HepG2 (cell line): Measurements from ENCODE around the gene CMIP. TPM values are rescaled to one million over a fixed set of nuclear protein-coding genes. Genes with fewer than 3 reads are reported as not detected.

Source experiments
- BORCS8-MEF2B ChIP-seq: sonication (generic); formaldehyde crosslinking; IDR thresholded peaks from 2 replicates; pipeline ENCODE4 v1.8.0; 2022; ENCODE audit warnings: mild to moderate bottlenecking, missing genetic modification reagents
- FOXK1 ChIP-seq: sonication (generic); formaldehyde crosslinking; IDR thresholded peaks from 2 replicates; pipeline ENCODE4 v1.4.0; 2020; ENCODE audit warnings: low read depth, missing genetic modification reagents, borderline replicate concordance
- GABPA ChIP-seq, 2 experiments: IDR thresholded peaks; 2 replicates each; pipeline ENCODE4 v1.6.1; 2011 to 2016; ENCODE audit warnings: low read depth in 2 of 2, low read length in 1 of 2, missing biosample characterization in 1 of 2, missing genetic modification characterization in 1 of 2
- HNF4A ChIP-seq: sonication (generic); formaldehyde crosslinking; IDR thresholded peaks from 2 replicates; pipeline ENCODE4 v1.4.0; 2020; ENCODE audit warnings: missing genetic modification reagents
- ISL2 ChIP-seq: sonication (generic); formaldehyde crosslinking; IDR thresholded peaks from 2 replicates; pipeline ENCODE4 v1.5.0; 2020; ENCODE audit warnings: missing genetic modification reagents
- MED1 ChIP-seq: sonication (generic); formaldehyde crosslinking; IDR thresholded peaks from 2 replicates; pipeline ENCODE4 v1.4.0; 2020; ENCODE audit warnings: missing genetic modification reagents
- MTA1 ChIP-seq: sonication (generic); formaldehyde crosslinking; IDR thresholded peaks from 2 replicates; pipeline ENCODE4 v1.4.0; 2020; ENCODE audit warnings: missing genetic modification reagents, mild to moderate bottlenecking, borderline replicate concordance
- MXI1 ChIP-seq: IDR thresholded peaks from 3 replicates; pipeline ENCODE4 v1.6.1; 2012; ENCODE audit warnings: low read depth, low read length, inconsistent platforms, borderline replicate concordance
- RXRB ChIP-seq: IDR thresholded peaks from 2 replicates; pipeline ENCODE4 v1.6.1; 2016; ENCODE audit warnings: borderline replicate concordance, missing genetic modification reagents, missing compliant biosample characterization
- SAFB2 ChIP-seq: sonication (generic); formaldehyde crosslinking; IDR thresholded peaks from 2 replicates; pipeline ENCODE4 v1.5.1; 2020; ENCODE audit warnings: missing genetic modification reagents, low read depth, mild to moderate bottlenecking, borderline replicate concordance
- SIX4 ChIP-seq: sonication (generic); formaldehyde crosslinking; IDR thresholded peaks from 2 replicates; pipeline ENCODE4 v1.4.0; 2020; ENCODE audit warnings: missing genetic modification reagents
- YEATS4 ChIP-seq: sonication (generic); formaldehyde crosslinking; IDR thresholded peaks from 2 replicates; pipeline ENCODE4 v1.4.0; 2020; ENCODE audit warnings: missing genetic modification reagents, borderline replicate concordance
- ZBTB1 ChIP-seq: sonication (generic); formaldehyde crosslinking; IDR thresholded peaks from 2 replicates; pipeline ENCODE4 v1.4.0; 2020; ENCODE audit warnings: missing genetic modification reagents, borderline replicate concordance
- ZC3H4 ChIP-seq: sonication (generic); formaldehyde crosslinking; IDR thresholded peaks from 2 replicates; pipeline ENCODE4 v1.4.0; 2020; ENCODE audit warnings: missing genetic modification reagents, borderline replicate concordance
- ZEB1 ChIP-seq: IDR thresholded peaks from 2 replicates; pipeline ENCODE4 v1.6.1; 2012; ENCODE audit warnings: mild to moderate bottlenecking, low read depth, inconsistent platforms; ENCODE audit not compliant: insufficient replicate concordance
- ZNF10 ChIP-seq: sonication (generic); formaldehyde crosslinking; IDR thresholded peaks from 2 replicates; pipeline ENCODE4 v1.4.0; 2020; ENCODE audit warnings: mild to moderate bottlenecking, low read depth, missing genetic modification reagents, borderline replicate concordance
- ZNF17 ChIP-seq: sonication (generic); formaldehyde crosslinking; IDR thresholded peaks from 2 replicates; pipeline ENCODE4 v1.5.0; 2020; ENCODE audit warnings: mild to moderate bottlenecking, missing genetic modification reagents
- ZNF224 ChIP-seq: sonication (generic); formaldehyde crosslinking; IDR thresholded peaks from 2 replicates; pipeline ENCODE4 v1.5.0; 2020; ENCODE audit warnings: mild to moderate bottlenecking, missing genetic modification reagents
- ZNF572 ChIP-seq: sonication (generic); formaldehyde crosslinking; IDR thresholded peaks from 2 replicates; pipeline ENCODE4 v1.5.1; 2020; ENCODE audit warnings: mild to moderate bottlenecking, missing genetic modification reagents
- ZNF660 ChIP-seq: sonication (generic); formaldehyde crosslinking; IDR thresholded peaks from 2 replicates; pipeline ENCODE4 v1.5.1; 2020; ENCODE audit warnings: mild to moderate bottlenecking, low read depth, missing genetic modification reagents, borderline replicate concordance
- ZNF691 ChIP-seq: sonication (generic); formaldehyde crosslinking; IDR thresholded peaks from 2 replicates; pipeline ENCODE4 v1.4.0; 2020; ENCODE audit warnings: missing genetic modification reagents, low read depth, mild to moderate bottlenecking, borderline replicate concordance
- ZNF737 ChIP-seq: sonication (generic); formaldehyde crosslinking; IDR thresholded peaks from 2 replicates; pipeline ENCODE4 v1.5.0; 2020; ENCODE audit warnings: missing genetic modification reagents, mild to moderate bottlenecking, borderline replicate concordance
- polyA plus RNA-seq, 8 experiments: library from polyadenylated mRNA; depleted of rRNA in 3 of 8; stranded (reverse) in 7 of 8; unstranded in 1 of 8; fragments of >200 nt; fragmentation: Illumina TruSeq in 4 of 8; extraction: Trizol in 4 of 8; gene quantifications; 2 replicates each; pipeline versions ENCODE4 v1.2.1 to v1.2.3, GENCODE V29; 2011 to 2016; ENCODE audit warnings: low read depth in 4 of 8, missing spikeins in 1 of 8, mixed read lengths in 1 of 8; ENCODE audit not compliant: insufficient read depth in 1 of 8
- total RNA-seq, 5 experiments: library from RNA; depleted of rRNA; stranded (reverse); fragments of >200 nt; fragmentation: Illumina TruSeq; extraction: Trizol; gene quantifications; 2 replicates each; pipeline ENCODE4 v1.2.3, GENCODE V29; 2016; ENCODE audit warnings: low read depth in 1 of 5
- TF ChIP-seq, protein P1 (sequence below): sonication (generic); formaldehyde crosslinking; IDR thresholded peaks from 2 replicates; pipeline ENCODE4 v1.4.0; 2020; ENCODE audit warnings: missing genetic modification reagents; ENCODE audit errors: not compliant biosample characterization
- TF ChIP-seq, protein P2 (sequence below): sonication (generic); formaldehyde crosslinking; IDR thresholded peaks from 2 replicates; pipeline ENCODE4 v1.5.0; 2020; ENCODE audit warnings: missing genetic modification reagents
- TF ChIP-seq, protein P3 (sequence below): sonication (generic); formaldehyde crosslinking; IDR thresholded peaks from 2 replicates; pipeline ENCODE4 v1.8.1; 2023; ENCODE audit warnings: mild to moderate bottlenecking, inconsistent platforms, moderate library complexity, missing genetic modification reagents, borderline replicate concordance
- TF ChIP-seq, protein P4 (sequence below): sonication (generic); formaldehyde crosslinking; IDR thresholded peaks from 2 replicates; pipeline ENCODE4 v1.8.0; 2022; ENCODE audit warnings: missing genetic modification reagents, mild to moderate bottlenecking, inconsistent platforms, borderline replicate concordance

CMIP gene
- total and polyA plus RNA-seq, 2 of the 13 experiments (the other 11 are each of a cell fraction or from before 2014, with no cell fraction given): 10.9 to 18.1 TPM

DNA sequence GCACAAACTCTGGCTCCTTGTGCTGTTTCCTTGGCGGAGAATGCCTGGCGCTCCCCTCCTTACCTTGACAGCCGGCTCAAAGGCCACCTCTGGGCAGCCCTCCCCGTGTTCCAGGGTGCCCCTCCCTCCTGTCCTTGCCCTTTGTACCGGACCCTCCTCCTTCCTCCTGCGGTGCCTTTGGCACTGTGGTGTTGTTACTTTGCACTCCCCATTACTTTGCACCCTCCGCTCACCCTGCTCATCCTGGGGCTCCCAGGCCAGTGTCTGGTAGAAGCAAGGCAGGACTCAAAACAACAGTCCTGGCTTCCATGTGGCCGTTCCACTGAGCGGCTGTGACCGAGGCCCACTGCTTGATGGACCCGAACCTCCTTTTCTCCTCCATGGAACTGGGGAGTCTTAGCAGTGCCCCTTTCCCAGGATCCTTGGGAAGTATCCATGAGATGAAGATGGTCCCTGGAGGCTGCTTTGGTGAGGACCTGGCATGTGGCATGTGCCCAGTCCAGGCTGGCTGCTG is 147.8 kb downstream of the CMIP start (continued):
- TF ChIP-seq, protein P1, sequence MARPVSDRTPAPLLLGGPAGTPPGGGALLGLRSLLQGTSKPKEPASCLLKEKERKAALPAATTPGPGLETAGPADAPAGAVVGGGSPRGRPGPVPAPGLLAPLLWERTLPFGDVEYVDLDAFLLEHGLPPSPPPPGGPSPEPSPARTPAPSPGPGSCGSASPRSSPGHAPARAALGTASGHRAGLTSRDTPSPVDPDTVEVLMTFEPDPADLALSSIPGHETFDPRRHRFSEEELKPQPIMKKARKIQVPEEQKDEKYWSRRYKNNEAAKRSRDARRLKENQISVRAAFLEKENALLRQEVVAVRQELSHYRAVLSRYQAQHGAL: no peak
- TF ChIP-seq MTA1 (CRISPR knock-in tag): peak; percentile 99
- no peak for TF ChIP-seq BORCS8-MEF2B (CRISPR knock-in tag)
- no peak for TF ChIP-seq MXI1
- TF ChIP-seq ZC3H4 (CRISPR knock-in tag): no peak
- peak; percentile 100 for TF ChIP-seq ZNF572 (CRISPR knock-in tag)
- TF ChIP-seq FOXK1 (CRISPR knock-in tag): peak; percentile 74; the same call in 1 of the 2 replicates
- peak; percentile 99 for TF ChIP-seq HNF4A (CRISPR knock-in tag)
- TF ChIP-seq ZNF17 (CRISPR knock-in tag): no peak
- TF ChIP-seq ZNF224 (CRISPR knock-in tag): no peak
- TF ChIP-seq ZEB1: no peak
- no peak for TF ChIP-seq SAFB2 (CRISPR knock-in tag)
- TF ChIP-seq SIX4 (CRISPR knock-in tag): no peak
- peak; percentile 67 for TF ChIP-seq MED1 (CRISPR knock-in tag)
- TF ChIP-seq, protein P2, sequence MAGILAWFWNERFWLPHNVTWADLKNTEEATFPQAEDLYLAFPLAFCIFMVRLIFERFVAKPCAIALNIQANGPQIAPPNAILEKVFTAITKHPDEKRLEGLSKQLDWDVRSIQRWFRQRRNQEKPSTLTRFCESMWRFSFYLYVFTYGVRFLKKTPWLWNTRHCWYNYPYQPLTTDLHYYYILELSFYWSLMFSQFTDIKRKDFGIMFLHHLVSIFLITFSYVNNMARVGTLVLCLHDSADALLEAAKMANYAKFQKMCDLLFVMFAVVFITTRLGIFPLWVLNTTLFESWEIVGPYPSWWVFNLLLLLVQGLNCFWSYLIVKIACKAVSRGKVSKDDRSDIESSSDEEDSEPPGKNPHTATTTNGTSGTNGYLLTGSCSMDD (CRISPR knock-in tag): no peak
- TF ChIP-seq, protein P3, sequence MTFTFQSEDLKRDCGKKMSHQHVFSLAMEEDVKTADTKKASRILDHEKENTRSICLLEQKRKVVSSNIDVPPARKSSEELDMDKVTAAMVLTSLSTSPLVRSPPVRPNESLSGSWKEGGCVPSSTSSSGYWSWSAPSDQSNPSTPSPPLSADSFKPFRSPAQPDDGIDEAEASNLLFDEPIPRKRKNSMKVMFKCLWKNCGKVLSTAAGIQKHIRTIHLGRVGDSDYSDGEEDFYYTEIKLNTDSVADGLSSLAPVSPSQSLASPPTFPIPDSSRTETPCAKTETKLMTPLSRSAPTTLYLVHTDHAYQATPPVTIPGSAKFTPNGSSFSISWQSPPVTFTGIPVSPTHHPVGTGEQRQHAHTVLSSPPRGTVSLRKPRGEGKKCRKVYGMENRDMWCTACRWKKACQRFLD (CRISPR knock-in tag): 0 out of 2 replicates have a peak, but pooled peaks have one; percentile 30
- TF ChIP-seq RXRB (CRISPR knock-in tag): peak; percentile 75
- TF ChIP-seq ZBTB1: no peak
- no peak for TF ChIP-seq ZNF10 (CRISPR knock-in tag)
- TF ChIP-seq ZNF691 (CRISPR knock-in tag): no peak
- TF ChIP-seq ISL2 (CRISPR knock-in tag): peak; percentile 66; the same call in 1 of the 2 replicates
- no peak for TF ChIP-seq ZNF737 (CRISPR knock-in tag)
- TF ChIP-seq GABPA (IDR thresholded peaks at IDR 0.05; ENCODE audit: low read depth, low read length): no peak
- TF ChIP-seq GABPA (CRISPR knock-in tag; IDR thresholded peaks at IDR 0.05; ENCODE audit: low read depth): no peak
- TF ChIP-seq YEATS4 (CRISPR knock-in tag): no peak
- TF ChIP-seq ZNF660: no peak
- TF ChIP-seq, protein P4, sequence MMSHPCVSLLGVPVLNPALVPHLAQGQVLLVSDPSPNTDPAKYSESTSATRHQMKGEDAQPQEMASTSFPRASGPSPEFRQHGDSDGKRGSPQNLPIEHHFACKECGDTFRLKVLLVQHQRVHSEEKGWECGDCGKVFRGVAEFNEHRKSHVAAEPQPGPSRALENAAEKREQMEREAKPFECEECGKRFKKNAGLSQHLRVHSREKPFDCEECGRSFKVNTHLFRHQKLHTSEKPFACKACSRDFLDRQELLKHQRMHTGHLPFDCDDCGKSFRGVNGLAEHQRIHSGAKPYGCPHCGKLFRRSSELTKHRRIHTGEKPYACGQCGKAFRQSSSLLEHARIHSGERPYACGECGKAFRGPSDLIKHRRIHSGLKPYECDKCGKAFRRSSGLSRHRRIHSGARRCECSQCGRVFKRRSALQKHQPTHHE (CRISPR knock-in tag): no peak
